ENCODE measurements around the gene PRR36.

Gene PRR36

GRCh38 chr19:7885818-7886217, 11.6 kb upstream of the PRR36 start:
- H3K4me1 ChIP-seq, result no peaks in the 10 kb centered on the region
- H3K4me3 ChIP-seq (ENCODE audit: low read depth, low read length), result no peak overlapping the region
- no peaks in the 10 kb centered on the region for H3K36me3 ChIP-seq
- no peak for TF ChIP-seq CTCF (IDR thresholded peaks at IDR 0.05; ENCODE audit: low read depth, low read length)
- H3K27me3 ChIP-seq, result peaks cover 4% of the 10 kb centered on the region; the same call in 1 of the 2 replicates
- H3K9me3 ChIP-seq, result no peaks in the 10 kb centered on the region
- DNase-seq, result no peak

GRCh38 chr19:7883796-7884570, 9.8 kb upstream of the PRR36 start:
- Histone ChIP-seq H3K4me1 (no peaks in the 10 kb centered on the region), H3K36me3 (no peaks in the 10 kb centered on the region), H3K4me3 (ENCODE audit: low read depth, low read length) (no peak overlapping the region), H3K27me3 (peaks cover 4% of the 10 kb centered on the region; the same call in 1 of the 2 replicates), H3K9me3 (no peaks in the 10 kb centered on the region)
- TF ChIP-seq CTCF (IDR thresholded peaks at IDR 0.05; ENCODE audit: low read depth, low read length), result no peak
- DNase-seq, result no peak

- no peaks in the 10 kb centered on the region for H3K4me1 ChIP-seq
- no peak for DNase-seq
- H3K36me3 ChIP-seq, result no peaks in the 10 kb centered on the region
- H3K27me3 ChIP-seq, result peaks cover 4% of the 10 kb centered on the region; the same call in 1 of the 2 replicates
- no peak overlapping the region for H3K4me3 ChIP-seq (ENCODE audit: low read depth, low read length)
- H3K9me3 ChIP-seq, result no peaks in the 10 kb centered on the region
- TF ChIP-seq CTCF (IDR thresholded peaks at IDR 0.05; ENCODE audit: low read depth, low read length), result no peak
Measured at GRCh38 chr19:7883105-7883504, 8.9 kb upstream of the PRR36 start.

- DNase-seq, result no peak
- Histone ChIP-seq H3K27me3 (peaks cover 4% of the 10 kb centered on the region; the same call in 1 of the 2 replicates), H3K9me3 (no peaks in the 10 kb centered on the region)
Measured at GRCh38 chr19:7881910-7882309, 7.7 kb upstream of the PRR36 start.

GRCh38 chr19:7879836-7880235, 5.6 kb upstream of the PRR36 start:
- Histone ChIP-seq H3K4me1 (no peaks in the 10 kb centered on the region), H3K4me3 (ENCODE audit: low read depth, low read length) (no peak overlapping the region), H3K9me3 (no peaks in the 10 kb centered on the region), H3K36me3 (no peaks in the 10 kb centered on the region), H3K27me3 (no peaks in the 10 kb centered on the region; the same call in 1 of the 2 replicates)
- no peak for TF ChIP-seq CTCF (IDR thresholded peaks at IDR 0.05; ENCODE audit: low read depth, low read length)
- DNase-seq, result no peak

More at GRCh38 chr19:7881910-7882309, 7.7 kb upstream of the PRR36 start:
- no peaks in the 10 kb centered on the region for H3K36me3 ChIP-seq
- no peak overlapping the region for H3K4me3 ChIP-seq (ENCODE audit: low read depth, low read length)
- TF ChIP-seq CTCF (IDR thresholded peaks at IDR 0.05; ENCODE audit: low read depth, low read length), result no peak
- no peaks in the 10 kb centered on the region for H3K4me1 ChIP-seq

- no peak for TF ChIP-seq CTCF (IDR thresholded peaks at IDR 0.05; ENCODE audit: low read depth, low read length)
- no peak for DNase-seq
- Histone ChIP-seq H3K36me3 (no peaks in the 10 kb centered on the region), H3K9me3 (no peaks in the 10 kb centered on the region), H3K27me3 (peaks cover 4% of the 10 kb centered on the region), H3K4me3 (ENCODE audit: low read depth, low read length) (no peak overlapping the region), H3K4me1 (no peaks in the 10 kb centered on the region)
Measured at GRCh38 chr19:7879111-7879807, 5.1 kb upstream of the PRR36 start.

All from BE2C (cell line).